ENCODE measurements around the gene EMC1.
"Not testable (repeated sequence)": the region's sequence is repeated elsewhere in the genome, so short reads cannot be mapped to it uniquely, and the experiment has no call there.

EMC1 gene

DNA sequence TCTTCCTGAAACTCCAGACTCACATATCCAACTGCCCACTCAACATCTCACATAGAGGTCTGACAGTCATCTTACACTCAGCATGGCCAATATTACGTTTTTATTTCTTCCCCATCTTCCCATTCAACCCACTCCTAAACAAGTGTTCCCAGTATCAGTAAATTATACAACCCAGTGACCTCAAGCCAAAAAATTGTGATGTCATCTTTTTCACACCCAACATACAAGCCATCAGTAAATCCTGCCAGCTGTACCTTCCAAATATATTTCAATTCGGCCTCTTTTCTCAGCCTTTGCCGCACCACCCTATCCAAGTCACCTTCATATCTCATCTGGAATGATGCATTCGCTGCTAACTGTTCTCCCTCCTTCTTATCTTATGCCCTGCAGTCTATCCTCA is 60.9 kb downstream of the EMC1 start:
- no peak for DNase-seq (ENCODE audit: low read depth in 2 of 2)

DNA sequence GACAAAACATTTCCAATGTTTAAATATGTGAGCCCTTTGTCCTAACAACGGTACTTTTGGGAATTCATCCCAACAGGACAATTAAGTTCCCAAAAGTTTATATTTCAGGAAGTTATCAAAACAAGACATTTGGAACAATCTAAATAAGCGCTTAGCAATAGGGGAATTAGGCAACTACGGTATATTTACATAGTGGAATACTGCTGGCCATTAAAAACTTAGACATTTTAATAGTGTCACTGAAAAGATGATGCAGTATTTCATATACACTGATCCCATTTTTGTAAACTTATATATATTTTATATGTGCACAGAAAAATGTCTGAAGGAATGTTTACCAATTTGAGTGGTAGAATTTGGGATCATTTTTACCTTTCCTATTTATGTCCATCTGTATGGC is 62.1 kb downstream of the EMC1 start:
- no peak for DNase-seq (ENCODE audit: low read depth in 2 of 2)

DNA sequence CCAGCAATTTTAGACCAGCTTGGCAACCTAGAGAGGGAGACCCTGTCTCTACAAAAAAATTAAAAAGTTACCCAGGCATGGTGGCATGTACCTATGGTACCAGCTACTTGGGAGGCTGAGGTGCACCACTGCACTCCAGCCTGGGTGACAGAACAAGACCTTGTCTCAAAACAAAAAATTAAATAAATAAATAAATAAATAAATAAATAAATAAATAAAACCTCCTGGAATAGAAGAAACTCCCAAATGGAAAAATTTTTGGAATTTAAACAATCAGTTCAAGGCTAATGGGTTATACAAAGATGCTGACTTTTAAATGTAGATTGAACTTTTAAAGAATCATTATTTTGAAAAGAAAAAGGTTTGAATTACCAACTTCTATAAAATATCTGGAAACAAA is 63.5 kb downstream of the EMC1 start:
- DNase-seq (ENCODE audit: low read depth in 2 of 2), result no peak

DNA sequence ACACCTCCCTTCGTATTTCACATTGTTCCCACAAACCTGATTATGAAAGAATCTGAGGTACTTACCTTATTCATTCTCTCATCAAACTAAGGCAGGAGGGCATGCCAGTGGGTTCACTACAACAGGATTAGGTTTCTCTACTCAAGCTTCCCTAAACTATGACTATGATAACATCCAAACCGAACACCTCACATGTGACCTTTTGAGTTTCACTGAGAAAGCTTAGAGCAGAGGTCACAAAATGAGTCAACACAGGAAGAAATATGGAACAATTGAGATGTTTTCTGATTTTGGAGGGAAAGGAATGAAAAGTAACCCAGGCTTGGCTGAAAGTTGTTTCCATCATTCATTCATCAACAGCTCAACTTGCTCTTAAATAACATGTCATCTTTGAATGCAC is 65.3 kb downstream of the EMC1 start:
- DNase-seq (ENCODE audit: low read depth in 2 of 2), result no peak

DNA sequence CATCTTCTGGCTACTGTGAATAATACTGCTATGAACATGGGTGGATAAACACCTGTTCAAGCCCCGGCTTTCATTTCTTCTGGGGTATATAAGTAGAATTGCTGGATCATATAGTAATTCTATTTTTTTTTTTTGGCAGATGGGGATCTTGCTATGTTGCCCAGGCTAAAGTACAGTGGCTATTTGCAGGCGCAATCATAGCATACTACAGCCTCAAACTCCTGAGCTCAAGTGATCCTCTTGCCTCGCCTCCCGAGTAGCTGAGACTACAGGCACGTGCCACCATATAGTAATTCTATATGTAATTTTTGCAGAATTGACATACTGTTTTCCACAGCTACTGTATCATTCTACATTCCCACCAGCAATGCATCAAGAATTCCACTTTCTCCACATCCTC is 69.1 kb downstream of the EMC1 start:
- no peak for DNase-seq (ENCODE audit: low read depth in 2 of 2)

GRCh38 chr1:19180265-19180657 is 71.1 kb downstream of the EMC1 start:
- not testable (repeated sequence) for DNase-seq (ENCODE audit: low read depth in 2 of 2)

DNA sequence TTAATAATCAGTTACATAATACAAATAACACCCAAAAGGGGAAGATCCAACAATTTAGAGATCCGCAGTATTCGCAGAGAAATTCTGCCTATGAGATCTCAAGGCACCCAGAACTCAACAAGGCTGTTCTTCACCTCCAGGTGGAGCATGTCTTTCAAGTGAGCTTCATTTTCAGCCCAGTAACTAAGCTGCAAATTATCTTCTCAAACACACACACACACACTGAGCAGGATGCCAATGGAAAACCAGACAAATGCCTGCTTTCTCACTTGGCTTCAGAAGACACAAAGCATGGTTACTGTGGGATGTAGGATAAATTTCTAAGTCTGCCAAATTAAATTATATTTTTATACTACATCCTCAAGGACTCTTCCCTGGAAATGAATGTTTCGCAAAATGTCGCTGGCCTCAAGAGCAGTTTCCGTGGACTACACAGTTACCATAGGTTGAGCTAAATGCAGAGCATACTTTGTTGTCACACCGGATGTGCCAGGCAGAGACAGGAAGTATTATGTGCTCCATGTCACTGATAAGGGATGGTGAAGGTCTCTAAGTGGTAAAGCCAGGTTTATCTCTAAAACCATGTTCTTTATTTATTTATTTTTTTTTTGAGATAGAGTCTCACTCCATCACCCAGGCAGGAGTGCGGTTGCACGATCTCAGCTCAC is 71.6 kb downstream of the EMC1 start:
- peak in 1 of 2 donors; percentile 4 for DNase-seq (ENCODE audit: low read depth in 2 of 2)

DNA sequence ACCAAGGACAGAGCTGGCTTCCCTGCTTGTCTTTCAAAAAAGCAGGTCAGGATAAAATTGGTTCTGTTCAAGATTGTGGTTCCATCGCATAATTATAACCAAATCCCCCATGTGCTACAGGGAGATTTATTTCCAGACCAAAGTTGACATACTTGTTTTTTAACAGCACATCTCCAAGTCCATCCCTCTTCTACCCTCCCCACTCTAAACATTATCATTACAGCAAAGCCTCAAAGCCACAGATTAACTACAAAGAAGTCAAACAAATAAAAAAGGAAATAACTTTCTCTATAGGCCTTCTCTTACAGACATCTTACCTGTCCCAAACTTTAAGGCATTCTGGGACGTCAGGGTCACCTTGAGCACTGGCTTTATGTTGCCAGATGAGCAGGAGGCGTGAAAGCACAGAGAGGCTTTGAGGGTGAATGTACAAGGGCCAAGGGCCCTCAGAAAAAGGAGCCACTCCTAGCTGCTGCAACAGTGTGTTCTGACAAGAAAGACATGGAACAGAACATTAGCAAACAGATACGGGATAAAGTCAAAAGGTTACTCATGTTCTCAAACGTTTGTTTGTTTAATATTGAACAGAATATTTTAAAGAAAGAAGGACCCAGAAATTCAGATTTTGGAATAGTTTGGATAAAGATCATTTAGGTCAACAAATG is 72.5 kb downstream of the EMC1 start:
- DNase-seq (ENCODE audit: low read depth in 2 of 2), result no peak

- DNase-seq (ENCODE audit: low read depth in 2 of 2), result no peak
Observed at GRCh38 chr1:19177811-19178210, 73.5 kb downstream of the EMC1 start.

GRCh38 chr1:19169642-19170041 is 81.7 kb downstream of the EMC1 start:
- DNase-seq (ENCODE audit: low read depth in 2 of 2), result no peak

DNA sequence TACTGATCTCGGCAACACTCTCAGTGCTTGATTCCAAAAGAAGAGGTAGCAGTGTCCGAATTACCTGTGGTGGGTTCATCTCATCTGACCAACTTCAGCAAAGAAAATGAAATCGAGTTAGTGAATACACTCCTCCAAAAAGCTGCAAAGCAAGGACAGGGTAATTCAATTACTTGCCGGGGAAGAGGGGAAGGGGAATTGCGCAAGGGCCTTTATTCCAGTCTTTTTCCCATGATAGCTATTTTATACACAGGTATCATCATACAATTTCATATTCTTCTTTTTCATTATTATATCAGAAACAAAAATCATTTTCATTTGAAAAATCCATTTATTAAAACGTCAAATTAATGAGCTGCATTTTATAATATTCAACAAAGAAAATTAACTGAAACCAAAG is 84.2 kb downstream of the EMC1 start:
- no peak for DNase-seq (ENCODE audit: low read depth in 2 of 2)

DNA sequence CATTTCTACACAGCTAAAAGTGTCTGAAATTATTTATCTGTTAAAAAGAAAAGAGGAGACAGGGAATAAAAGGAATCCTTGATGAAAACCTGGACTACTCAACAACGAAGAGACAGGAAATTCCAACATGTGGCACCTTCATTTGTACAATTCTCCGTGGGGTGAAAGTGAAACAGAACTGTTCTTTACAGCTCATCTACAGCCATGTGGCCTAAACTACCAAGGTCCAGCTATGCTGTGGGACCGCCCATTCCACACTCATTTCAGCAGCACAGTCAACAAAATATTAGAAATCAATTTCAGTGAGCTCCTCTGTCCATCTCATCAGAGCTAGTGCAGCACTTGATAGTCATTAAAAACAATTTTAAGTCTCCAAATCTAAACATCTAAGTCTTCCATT is 85.3 kb downstream of the EMC1 start:
- DNase-seq (ENCODE audit: low read depth in 2 of 2), result no peak

All from activated CD8-positive, alpha-beta memory T cell treated with anti-CD3 and anti-CD28 coated beads for 4 hours (primary cell).